CD4-positive, alpha-beta T cell treated with Interleukin-17A for 1 hour (primary cell): ENCODE data around the gene MEIOSIN.
"Not testable (repeated sequence)": the region's sequence is repeated elsewhere in the genome, so short reads cannot be mapped to it uniquely, and the experiment has no call there.

Source experiments
- DNase-seq: peaks from one replicate; pipeline ENCODE4 v3.0.0-alpha.2; 2020

The MEIOSIN gene

GRCh38 chr19:45782162-45782691, 49.0 kb downstream of the MEIOSIN start, which contains the start of gene DMPK:
Gene DMPK (minus strand): TSS chr19:45782490. CDS start chr19:45782352, 138 bp downstream.
- no peak for DNase-seq

- no peak for DNase-seq
Measured at GRCh38 chr19:45782820-45783785, 49.9 kb downstream of the MEIOSIN start.

GRCh38 chr19:45784096-45784495, 50.9 kb downstream of the MEIOSIN start:
- DNase-seq: no peak

- DNase-seq: no peak
Measured at GRCh38 chr19:45785097-45785496, 51.9 kb downstream of the MEIOSIN start.

- DNase-seq: no peak
Measured at GRCh38 chr19:45785781-45786532, 52.7 kb downstream of the MEIOSIN start.

GRCh38 chr19:45786533-45786894, 53.3 kb downstream of the MEIOSIN start:
- no peak for DNase-seq

GRCh38 chr19:45789035-45789786, 56.0 kb downstream of the MEIOSIN start:
- no peak for DNase-seq

- peak; percentile 63 for DNase-seq
Measured at GRCh38 chr19:45790942-45791341, 57.7 kb downstream of the MEIOSIN start.

GRCh38 chr19:45791744-45792469, 58.7 kb downstream of the MEIOSIN start:
- DNase-seq: peak; percentile 30

GRCh38 chr19:45792470-45793177, 59.4 kb downstream of the MEIOSIN start, which contains the start of gene DMWD:
Gene DMWD (minus strand): TSS chr19:45792845. CDS start chr19:45792756, 89 bp downstream.
- peak; percentile 99 for DNase-seq

GRCh38 chr19:45793178-45793564, 59.9 kb downstream of the MEIOSIN start:
- no peak for DNase-seq

GRCh38 chr19:45793876-45794275, 60.6 kb downstream of the MEIOSIN start:
- DNase-seq: no peak

- no peak for DNase-seq
Measured at GRCh38 chr19:45794627-45795026, 61.4 kb downstream of the MEIOSIN start.

- DNase-seq: peak; percentile 71
Measured at GRCh38 chr19:45798995-45799517, 65.8 kb downstream of the MEIOSIN start.

GRCh38 chr19:45799541-45799940, 66.3 kb downstream of the MEIOSIN start:
- not testable (repeated sequence) for DNase-seq

- DNase-seq: no peak
Measured at GRCh38 chr19:45800070-45800553, 66.9 kb downstream of the MEIOSIN start.

GRCh38 chr19:45801603-45802175, 68.5 kb downstream of the MEIOSIN start:
- no peak for DNase-seq

- DNase-seq: no peak
Measured at GRCh38 chr19:45804140-45804958, 71.1 kb downstream of the MEIOSIN start.

GRCh38 chr19:45804959-45805230, 71.7 kb downstream of the MEIOSIN start:
- no peak for DNase-seq

GRCh38 chr19:45805719-45806118, 72.5 kb downstream of the MEIOSIN start:
- no peak for DNase-seq
